Ovary (tissue), 9 donors: ENCODE results near the gene PLA2G12A. TPM values are rescaled to one million over a fixed set of nuclear protein-coding genes. Genes with fewer than 3 reads are reported as not detected.

ENCODE experiments used
- DNase-seq, 5 donors: peaks; one replicate each; pipeline ENCODE4 v3.0.0-alpha.2; 2019 to 2020
- H3K27ac ChIP-seq, 2 donors: fragments of 200-600 bp; one replicate each; pipeline versions ENCODE4 v1.5.1 to v1.8.0; 2019 to 2022
- H3K27me3 ChIP-seq: fragments of 200-600 bp; one replicate; pipeline ENCODE4 v1.8.0; 2022
- H3K36me3 ChIP-seq: fragments of 200-600 bp; sonication (generic); one replicate; pipeline ENCODE4 v1.5.1; 2019
- H3K4me1 ChIP-seq: one replicate; pipeline ENCODE4 v1.8.1; 2013; ENCODE audit warnings: mild to moderate bottlenecking, moderate library complexity; ENCODE audit not compliant: insufficient read depth
- H3K4me3 ChIP-seq: fragments of 200-600 bp; sonication (generic); one replicate; pipeline ENCODE4 v1.5.1; 2017
- H3K9me3 ChIP-seq, 2 donors: fragments of 200-600 bp in 1 of 2; sonication (generic) in 1 of 2; one replicate each; pipeline versions ENCODE4 v1.5.1 to v1.8.1; 2013 to 2019; ENCODE audit warnings: mild to moderate bottlenecking in 1 of 2, moderate library complexity in 1 of 2
- EP300 ChIP-seq: sonication (generic); formaldehyde crosslinking; IDR thresholded peaks from one replicate; pipeline ENCODE4 v1.6.1; 2017; ENCODE audit warnings: antibody characterized with exemption
- POLR2A ChIP-seq: fragments of 450-650 bp; IDR thresholded peaks from one replicate; pipeline ENCODE4 v1.6.1; 2017; ENCODE audit warnings: antibody characterized with exemption, mild to moderate bottlenecking, moderate library complexity
- WGBS, 3 donors: extraction: QIAGEN DNeasy Blood & Tissue Kit in 1 of 3; methylation state at CpG; one replicate each; pipeline versions ENCODE4 v1.1.5 to v1.1.7; 2013 to 2017; 5-methylcytosine and 5-hydroxymethylcytosine counted together
- intact Hi-C, 4 donors: fragments of 100-400 bp; cut with DNase I; formaldehyde crosslinking; loops; one replicate each; pipeline versions ENCODE4 v1.11.0 to v1.15.1; 2022 to 2023
- polyA plus RNA-seq, 2 donors: library from polyadenylated mRNA; stranded (reverse); fragments of 200-250 nt in 1 of 2; fragments of 350-450 nt in 1 of 2; fragmentation: Illumina TruSeq in 1 of 2; extraction: RNeasy Lipid Tissue Mini Kit (QIAGEN cat#74804) in 1 of 2; gene quantifications; one replicate each; pipeline ENCODE4 v1.2.3, GENCODE V29; 2013 to 2014
- total RNA-seq, 7 donors: library from RNA; depleted of rRNA in 2 of 7; stranded (reverse); fragments of >200 nt in 2 of 7; fragmentation: NEBNext Ultra II Directional in 3 of 7; extraction: Animal tissue kit (Norgen Biotek cat#: 25700) in 3 of 7; gene quantifications; one replicate each; pipeline versions ENCODE4 v1.1.0 to v1.2.4, GENCODE V29; 2016 to 2023
- TF ChIP-seq, protein P1 (sequence below), 3 donors: fragments of 450-650 bp in 2 of 3; fragments of 200-600 bp in 1 of 3; IDR thresholded peaks; one replicate each; pipeline versions ENCODE4 v1.5.1 to v1.8.0; 2016 to 2022; ENCODE audit warnings: antibody characterized with exemption in 3 of 3, mild to moderate bottlenecking in 1 of 3
- donor health status: DM: no; HTN: no; CAD: no; lungs with moderate emphysema.
- donor health status: DM: no; HTN: no; CAD: no.
- donor health status: Bipolar disorder and iron deficiency.
- donor health status: DM: yes; HTN: yes; CAD: no.
- donor health status: DM: no; HTN: no; CAD: no.
- donor health status: DM: yes; HTN: yes; CAD: no.

Gene PLA2G12A
- total and polyA plus RNA-seq, 9 donors = 11.0 to 84.3 (median 31.7) TPM

- no peaks in the 10 kb centered on the region for H3K27me3 ChIP-seq
- 54 to 57% (median 56%) methylated on average over 21 of the region's 21 CpGs for WGBS, 3 donors
- H3K4me3 ChIP-seq = peak overlapping the region; percentile 83
- H3K27ac ChIP-seq = peak overlapping the region; percentile 72 to 76
- no peaks in the 10 kb centered on the region for H3K36me3 ChIP-seq
- no peak for DNase-seq
- intact Hi-C loops = loop anchor here in 1 of 4 donors (10.0 kb wide), 2 partner anchors 84 to 296 kb away; partner anchors contain the start of genes GAR1 and SEC24B
- H3K4me1 ChIP-seq = no peaks in the 10 kb centered on the region
- TF ChIP-seq, protein P1, sequence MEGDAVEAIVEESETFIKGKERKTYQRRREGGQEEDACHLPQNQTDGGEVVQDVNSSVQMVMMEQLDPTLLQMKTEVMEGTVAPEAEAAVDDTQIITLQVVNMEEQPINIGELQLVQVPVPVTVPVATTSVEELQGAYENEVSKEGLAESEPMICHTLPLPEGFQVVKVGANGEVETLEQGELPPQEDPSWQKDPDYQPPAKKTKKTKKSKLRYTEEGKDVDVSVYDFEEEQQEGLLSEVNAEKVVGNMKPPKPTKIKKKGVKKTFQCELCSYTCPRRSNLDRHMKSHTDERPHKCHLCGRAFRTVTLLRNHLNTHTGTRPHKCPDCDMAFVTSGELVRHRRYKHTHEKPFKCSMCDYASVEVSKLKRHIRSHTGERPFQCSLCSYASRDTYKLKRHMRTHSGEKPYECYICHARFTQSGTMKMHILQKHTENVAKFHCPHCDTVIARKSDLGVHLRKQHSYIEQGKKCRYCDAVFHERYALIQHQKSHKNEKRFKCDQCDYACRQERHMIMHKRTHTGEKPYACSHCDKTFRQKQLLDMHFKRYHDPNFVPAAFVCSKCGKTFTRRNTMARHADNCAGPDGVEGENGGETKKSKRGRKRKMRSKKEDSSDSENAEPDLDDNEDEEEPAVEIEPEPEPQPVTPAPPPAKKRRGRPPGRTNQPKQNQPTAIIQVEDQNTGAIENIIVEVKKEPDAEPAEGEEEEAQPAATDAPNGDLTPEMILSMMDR (IDR thresholded peaks at IDR 0.05) = no peak
- TF ChIP-seq EP300 = no peak
- TF ChIP-seq POLR2A = no peak
- peaks cover 0 to 3% of the 10 kb centered on the region in 2 donors for H3K9me3 ChIP-seq
These were observed 1.0 kb upstream of the PLA2G12A start for GRCh38 chr4:109730619-109731545.

DNA sequence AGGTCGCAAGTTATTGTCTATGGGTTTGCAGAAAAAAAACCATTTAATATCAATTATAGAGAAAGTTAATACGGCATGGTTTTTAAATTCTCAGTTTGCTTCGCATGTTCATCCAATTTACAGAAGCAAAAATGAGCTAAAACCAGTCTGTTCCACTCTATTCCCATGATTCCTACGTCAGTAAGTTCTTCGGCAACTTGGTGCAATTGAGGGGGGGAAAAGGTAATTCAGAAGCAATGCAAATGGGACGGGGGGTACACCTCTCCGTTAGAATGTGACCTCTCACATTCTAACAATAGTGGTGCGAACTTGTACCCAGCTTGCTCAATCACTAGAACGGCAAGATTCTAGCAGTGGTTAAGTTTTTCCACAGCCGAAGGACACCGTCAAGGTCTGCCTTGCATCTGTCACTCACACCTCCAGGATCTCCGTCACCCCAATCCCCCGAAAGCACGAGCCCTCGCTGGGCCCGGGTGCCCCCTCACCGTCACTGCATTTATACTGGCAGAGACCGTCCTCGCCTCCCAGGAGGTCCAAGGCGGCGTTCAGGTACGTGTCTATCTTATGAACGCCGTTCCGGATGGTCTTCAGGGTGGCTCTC, 653 bp downstream of the PLA2G12A start:
- peak in 1 of 5 donors; percentile 13 for DNase-seq
- Histone ChIP-seq H3K4me3 (peak overlapping the region; percentile 83), H3K9me3 (no peaks in the 10 kb centered on the region), H3K27ac (peak overlapping the region; percentile 71 to 72), H3K4me1 (no peaks in the 10 kb centered on the region), H3K27me3 (no peaks in the 10 kb centered on the region), H3K36me3 (no peaks in the 10 kb centered on the region)
- intact Hi-C loops = loop anchor here in 1 of 4 donors (5.0 kb wide), 1 partner anchor 297 kb away; the partner anchor contains the start of gene SEC24B
- 1 to 2% (median 1%) methylated on average over 25 of the region's 25 CpGs for WGBS, 3 donors
- TF ChIP-seq, protein P1 (IDR thresholded peaks at IDR 0.05) = no peak
- no peak for TF ChIP-seq EP300
- no peak for TF ChIP-seq POLR2A

- Histone ChIP-seq H3K36me3 (no peaks in the 10 kb centered on the region), H3K4me1 (no peaks in the 10 kb centered on the region), H3K27me3 (no peaks in the 10 kb centered on the region), H3K9me3 (no peaks in the 10 kb centered on the region), H3K4me3 (no peak overlapping the region), H3K27ac (no peak overlapping the region)
- WGBS, 3 donors = 49 to 67% (median 63%) methylated on average over 6 of the region's 6 CpGs
- intact Hi-C loops = loop anchor here in 1 of 4 donors (5.0 kb wide), 1 partner anchor 296 kb away; the partner anchor contains the start of gene SEC24B
- DNase-seq = no peak
- TF ChIP-seq, protein P1 (IDR thresholded peaks at IDR 0.05) = no peak
- TF ChIP-seq POLR2A = no peak
- TF ChIP-seq EP300 = no peak
These were observed 1.5 kb downstream of the PLA2G12A start for GRCh38 chr4:109728385-109728784.

GRCh38 chr4:109723110-109723509, 6.8 kb downstream of the PLA2G12A start:
- TF ChIP-seq, protein P1 (IDR thresholded peaks at IDR 0.05) = no peak
- TF ChIP-seq POLR2A (no peak), EP300 (no peak)
- H3K27me3 ChIP-seq = no peaks in the 10 kb centered on the region
- DNase-seq = no peak
- H3K4me3 ChIP-seq = no peak overlapping the region
- intact Hi-C loops = no loop called here
- H3K9me3 ChIP-seq = no peaks in the 10 kb centered on the region
- 92 to 94% (median 92%) methylated on average over 2 of the region's 2 CpGs for WGBS, 3 donors
- no peaks in the 10 kb centered on the region for H3K36me3 ChIP-seq
- no peaks in the 10 kb centered on the region for H3K4me1 ChIP-seq
- no peak overlapping the region for H3K27ac ChIP-seq
